OCI-LY7 (cell line): ENCODE data around the gene CCL13. TPM values are rescaled to one million over a fixed set of nuclear protein-coding genes. Genes with fewer than 3 reads are reported as not detected.

Source experiments
- BruUV-seq: library from RNA; stranded (reverse); fragments of 400-500 nt; replicated peaks from 2 replicates; lab custom pipeline; 2021; lab: Mats Ljungman, UMichigan
- CTCF ChIA-PET: fragments of 300-600 bp; sonication (Branson Sonifier 250); formaldehyde crosslinking; loops from one replicate; lab custom pipeline; 2022; ENCODE audit warnings: antibody characterized with exemption; ENCODE audit not compliant: unreplicated experiment; lab: Charles Lee
- POLR2A ChIA-PET: fragments of 300-600 bp; sonication (Branson Sonifier 250); formaldehyde crosslinking; loops from one replicate; lab custom pipeline; 2022; ENCODE audit warnings: antibody characterized with exemption; lab: Charles Lee
- DNase-seq: peaks from one replicate; pipeline ENCODE4 v3.0.0-alpha.2; 2015; ENCODE audit warnings: low spot score
- H2AFZ ChIP-seq: fragments of 200-600 bp; sonication (generic), shearing (Covaris generic); 2 replicates; pipeline ENCODE4 v1.6.1; 2014; ENCODE audit warnings: mild to moderate bottlenecking, antibody characterized with exemption, low read length, moderate library complexity
- H3K27ac ChIP-seq: fragments of 200-600 bp; sonication (generic); 2 replicates; pipeline ENCODE4 v1.5.1; 2014; ENCODE audit warnings: mixed run types, low read depth, mild to moderate bottlenecking, moderate library complexity, low read length, inconsistent platforms; ENCODE audit not compliant: poor library complexity, severe bottlenecking
- H3K36me3 ChIP-seq: fragments of 200-600 bp; sonication (generic); 2 replicates; pipeline ENCODE4 v1.6.1; 2014; ENCODE audit warnings: mild to moderate bottlenecking, antibody characterized with exemption, low read length, moderate library complexity, mixed read lengths; ENCODE audit not compliant: insufficient read depth
- H3K4me1 ChIP-seq: fragments of 200-600 bp; sonication (generic); 2 replicates; pipeline ENCODE4 v1.5.1; 2014; ENCODE audit warnings: mild to moderate bottlenecking, low read length; ENCODE audit not compliant: insufficient read depth, poor library complexity, severe bottlenecking
- H3K4me2 ChIP-seq: fragments of 200-600 bp; sonication (generic); 2 replicates; pipeline ENCODE4 v1.6.1; 2014; ENCODE audit warnings: mild to moderate bottlenecking, low read length
- H3K4me3 ChIP-seq: fragments of 200-600 bp; sonication (generic); 2 replicates; pipeline ENCODE4 v1.5.1; 2014; ENCODE audit warnings: mild to moderate bottlenecking, low read depth, low read length; ENCODE audit not compliant: poor library complexity, severe bottlenecking
- H3K79me2 ChIP-seq: fragments of 200-600 bp; sonication (generic); 2 replicates; pipeline ENCODE4 v1.6.1; 2016; ENCODE audit warnings: low read depth, mild to moderate bottlenecking, low read length, moderate library complexity, mixed read lengths; ENCODE audit not compliant: insufficient read depth
- H3K9me2 ChIP-seq: fragments of 200-600 bp; sonication (generic); 2 replicates; pipeline ENCODE4 v1.6.1; 2016; ENCODE audit warnings: mild to moderate bottlenecking, low read length, mixed read lengths; ENCODE audit not compliant: insufficient read depth
- H3K9me3 ChIP-seq: fragments of 200-600 bp; sonication (generic); 2 replicates; pipeline ENCODE4 v1.6.1; 2014; ENCODE audit warnings: mild to moderate bottlenecking, mixed run types, low read length, mixed read lengths
- H4K20me1 ChIP-seq: fragments of 200-600 bp; sonication (generic); 2 replicates; pipeline ENCODE4 v1.6.1; 2014; ENCODE audit warnings: mild to moderate bottlenecking, antibody characterized with exemption, low read length, moderate library complexity, mixed read lengths; ENCODE audit not compliant: insufficient read depth
- EZH2phosphoT487 ChIP-seq: fragments of 200-600 bp; sonication (generic); IDR thresholded peaks from 2 replicates; pipeline ENCODE4 v1.6.1; 2018; ENCODE audit warnings: low read depth, borderline replicate concordance, mild to moderate bottlenecking, mixed run types, antibody characterized with exemption, low read length, moderate library complexity, mixed read lengths
- intact Hi-C: fragments of 100-400 bp; cut with micrococcal nuclease; formaldehyde crosslinking; loops from one replicate; pipeline ENCODE4 v1.10.0; 2022; ENCODE audit not compliant: unreplicated experiment
- total RNA-seq, 2 experiments: library from RNA; depleted of rRNA in 1 of 2; stranded (reverse); fragments of >200 nt in 1 of 2; shearing (Covaris generic) in 1 of 2; gene quantifications; 2 replicates each; pipeline ENCODE4 v1.2.3, GENCODE V29; 2014 to 2022
- TF ChIP-seq, protein P1 (sequence below): fragments of 200-600 bp; sonication (generic); conservative IDR thresholded peaks from 2 replicates; pipeline ENCODE4 v1.5.1; 2014; ENCODE audit warnings: mild to moderate bottlenecking, antibody characterized with exemption, low read length, moderate library complexity, mixed read lengths

CCL13 gene
- total RNA-seq, 2 experiments from 2014 or later, result not detected

- H3K27ac ChIP-seq, result no peak overlapping the region
- peaks cover 24% of the 10 kb centered on the region for H3K4me1 ChIP-seq
- H3K9me3 ChIP-seq, result no peaks in the 10 kb centered on the region
- intact Hi-C loops, result no loop called here
- no peaks in the 10 kb centered on the region for H4K20me1 ChIP-seq
- H3K79me2 ChIP-seq, result no peaks in the 10 kb centered on the region
- ChIA-PET POLR2A (interaction anchor here (1.1 kb wide), 1 partner anchor 48 kb away, joined by 4 read pairs; no protein-coding TSS in a partner anchor), CTCF (interaction anchor here (1.7 kb wide), 1 partner anchor 41 kb away, joined by 6 read pairs; no protein-coding TSS in a partner anchor)
- TF ChIP-seq, protein P1, sequence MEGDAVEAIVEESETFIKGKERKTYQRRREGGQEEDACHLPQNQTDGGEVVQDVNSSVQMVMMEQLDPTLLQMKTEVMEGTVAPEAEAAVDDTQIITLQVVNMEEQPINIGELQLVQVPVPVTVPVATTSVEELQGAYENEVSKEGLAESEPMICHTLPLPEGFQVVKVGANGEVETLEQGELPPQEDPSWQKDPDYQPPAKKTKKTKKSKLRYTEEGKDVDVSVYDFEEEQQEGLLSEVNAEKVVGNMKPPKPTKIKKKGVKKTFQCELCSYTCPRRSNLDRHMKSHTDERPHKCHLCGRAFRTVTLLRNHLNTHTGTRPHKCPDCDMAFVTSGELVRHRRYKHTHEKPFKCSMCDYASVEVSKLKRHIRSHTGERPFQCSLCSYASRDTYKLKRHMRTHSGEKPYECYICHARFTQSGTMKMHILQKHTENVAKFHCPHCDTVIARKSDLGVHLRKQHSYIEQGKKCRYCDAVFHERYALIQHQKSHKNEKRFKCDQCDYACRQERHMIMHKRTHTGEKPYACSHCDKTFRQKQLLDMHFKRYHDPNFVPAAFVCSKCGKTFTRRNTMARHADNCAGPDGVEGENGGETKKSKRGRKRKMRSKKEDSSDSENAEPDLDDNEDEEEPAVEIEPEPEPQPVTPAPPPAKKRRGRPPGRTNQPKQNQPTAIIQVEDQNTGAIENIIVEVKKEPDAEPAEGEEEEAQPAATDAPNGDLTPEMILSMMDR, result no peak
- TF ChIP-seq EZH2phosphoT487, result no peak
- no peak overlapping the region for H3K4me3 ChIP-seq
- no peak for DNase-seq
- BruUV-seq, result no TSS peak
- no peaks in the 10 kb centered on the region for H3K36me3 ChIP-seq
- no peak overlapping the region for H2AFZ ChIP-seq
- H3K4me2 ChIP-seq, result no peak overlapping the region
- no peaks in the 10 kb centered on the region for H3K9me2 ChIP-seq
Observed at GRCh38 chr17:34403006-34403405, 46.7 kb downstream of the CCL13 start.

GRCh38 chr17:34406226-34406625 is 49.9 kb downstream of the CCL13 start:
- Histone ChIP-seq H4K20me1 (no peaks in the 10 kb centered on the region), H3K36me3 (no peaks in the 10 kb centered on the region), H2AFZ (no peak overlapping the region), H3K9me3 (no peaks in the 10 kb centered on the region), H3K27ac (no peak overlapping the region), H3K4me1 (no peaks in the 10 kb centered on the region), H3K9me2 (no peaks in the 10 kb centered on the region), H3K4me2 (no peak overlapping the region), H3K79me2 (no peaks in the 10 kb centered on the region), H3K4me3 (no peak overlapping the region)
- no TSS peak for BruUV-seq
- ChIA-PET CTCF (no interaction called here), POLR2A (interaction anchor here (0.8 kb wide), 1 partner anchor 9 kb away, joined by 3 read pairs; no protein-coding TSS in a partner anchor)
- TF ChIP-seq, protein P1, result no peak
- TF ChIP-seq EZH2phosphoT487, result no peak
- intact Hi-C loops, result no loop called here
- no peak for DNase-seq

Other genes with a start within 250 kb of the CCL13 start
- gene CCL2, start 101.2 kb upstream of the CCL13 start, total RNA-seq (2014; rRNA removed; shearing (Covaris generic)), result not detected in 2 replicates
- not detected in 2 replicates for gene CCL2, start 101.2 kb upstream of the CCL13 start, total RNA-seq (2022)
- gene CCL7, start 86.3 kb upstream of the CCL13 start, total RNA-seq (2014; rRNA removed; shearing (Covaris generic)), result not detected in 2 replicates
- not detected in 2 replicates for gene CCL7, start 86.3 kb upstream of the CCL13 start, total RNA-seq (2022)
- not detected in 2 replicates for gene CCL11, start 70.7 kb upstream of the CCL13 start, total RNA-seq (2014; rRNA removed; shearing (Covaris generic))
- gene CCL11, start 70.7 kb upstream of the CCL13 start, total RNA-seq (2022), result not detected in 2 replicates
- not detected in 2 replicates for gene CCL8, start 37.0 kb upstream of the CCL13 start, total RNA-seq (2014; rRNA removed; shearing (Covaris generic))
- gene CCL8, start 37.0 kb upstream of the CCL13 start, total RNA-seq (2022), result not detected in 2 replicates
- not detected in 2 replicates for gene CCL1, start 6.8 kb downstream of the CCL13 start, total RNA-seq (2014; rRNA removed; shearing (Covaris generic))
- not detected in 2 replicates for gene CCL1, start 6.8 kb downstream of the CCL13 start, total RNA-seq (2022)
- gene TMEM132E, start 223.1 kb downstream of the CCL13 start, total RNA-seq (2014; rRNA removed; shearing (Covaris generic)), result not detected in 2 replicates
- not detected in 2 replicates for gene TMEM132E, start 223.1 kb downstream of the CCL13 start, total RNA-seq (2022)